Peyer's patch (tissue), 4 donors: ENCODE data around the gene STARD3NL.

Experiments used
- CTCF ChIP-seq, 6 experiments: fragments of 450-650 bp in 4 of 6; fragments of 200-600 bp in 2 of 6; sonication (generic) in 1 of 6; IDR thresholded peaks; one replicate each; pipeline ENCODE4 v1.5.1; 2017 to 2019; ENCODE audit warnings: antibody characterized with exemption in 6 of 6, mild to moderate bottlenecking in 3 of 6, moderate library complexity in 1 of 6
- POLR2A ChIP-seq, 2 donors: fragments of 450-650 bp; IDR thresholded peaks; one replicate each; pipeline ENCODE4 v1.5.1; 2017; ENCODE audit warnings: antibody characterized with exemption in 2 of 2, mild to moderate bottlenecking in 2 of 2, moderate library complexity in 2 of 2

- TF ChIP-seq CTCF (IDR thresholded peaks at IDR 0.05) (no peak), POLR2A (IDR thresholded peaks at IDR 0.05) (no peak)
Measured at GRCh38 chr7:38199154-38199553, 21.1 kb downstream of the STARD3NL start.
